ENCODE measurements around the gene SSBP2.

Gene SSBP2

GRCh38 chr5:81590498-81591384 is 160.2 kb downstream of the SSBP2 start:
- DNase-seq (ENCODE audit: low read depth in 2 of 2), result no peak

GRCh38 chr5:81579262-81579924 is 171.5 kb downstream of the SSBP2 start:
- no peak for DNase-seq (ENCODE audit: low read depth in 2 of 2)

GRCh38 chr5:81577091-81577490 is 173.8 kb downstream of the SSBP2 start:
- DNase-seq (ENCODE audit: low read depth in 2 of 2), result no peak

- DNase-seq (ENCODE audit: low read depth in 2 of 2), result no peak
These were observed 175.0 kb downstream of the SSBP2 start for GRCh38 chr5:81575924-81576323.

GRCh38 chr5:81572201-81572600 is 178.7 kb downstream of the SSBP2 start:
- no peak for DNase-seq (ENCODE audit: low read depth in 2 of 2)

GRCh38 chr5:81558188-81558587 is 192.7 kb downstream of the SSBP2 start:
- no peak for DNase-seq (ENCODE audit: low read depth in 2 of 2)

GRCh38 chr5:81556809-81557208 is 194.1 kb downstream of the SSBP2 start:
- DNase-seq (ENCODE audit: low read depth in 2 of 2), result no peak

GRCh38 chr5:81555865-81556264 is 195.0 kb downstream of the SSBP2 start:
- no peak for DNase-seq (ENCODE audit: low read depth in 2 of 2)

- no peak for DNase-seq (ENCODE audit: low read depth in 2 of 2)
These were observed 196.2 kb downstream of the SSBP2 start for GRCh38 chr5:81554647-81555046.

GRCh38 chr5:81553567-81554212 is 197.2 kb downstream of the SSBP2 start:
- no peak for DNase-seq (ENCODE audit: low read depth in 2 of 2)

GRCh38 chr5:81552852-81553566 is 197.9 kb downstream of the SSBP2 start:
- no peak for DNase-seq (ENCODE audit: low read depth in 2 of 2)

GRCh38 chr5:81549123-81549522 is 201.8 kb downstream of the SSBP2 start:
- no peak for DNase-seq (ENCODE audit: low read depth in 2 of 2)

GRCh38 chr5:81547001-81547400 is 203.9 kb downstream of the SSBP2 start:
- DNase-seq (ENCODE audit: low read depth in 2 of 2), result no peak

- DNase-seq (ENCODE audit: low read depth in 2 of 2), result no peak
These were observed 205.0 kb downstream of the SSBP2 start for GRCh38 chr5:81545911-81546310.

- no peak for DNase-seq (ENCODE audit: low read depth in 2 of 2)
These were observed 206.4 kb downstream of the SSBP2 start for GRCh38 chr5:81544351-81545018.

GRCh38 chr5:81542242-81542641 is 208.7 kb downstream of the SSBP2 start:
- no peak for DNase-seq (ENCODE audit: low read depth in 2 of 2)

GRCh38 chr5:81537905-81538547 is 212.9 kb downstream of the SSBP2 start:
- no peak for DNase-seq (ENCODE audit: low read depth in 2 of 2)

- DNase-seq (ENCODE audit: low read depth in 2 of 2), result no peak
These were observed 216.5 kb downstream of the SSBP2 start for GRCh38 chr5:81534441-81534840.

GRCh38 chr5:81533629-81534405 is 217.1 kb downstream of the SSBP2 start:
- no peak for DNase-seq (ENCODE audit: low read depth in 2 of 2)

GRCh38 chr5:81530919-81531318 is 220.0 kb downstream of the SSBP2 start:
- DNase-seq (ENCODE audit: low read depth in 2 of 2), result no peak

Measured in stimulated activated CD4-positive, alpha-beta T cell treated with anti-CD3 and anti-CD28 coated beads, Interleukin-1b, Interleukin-23, amount 100 ng/mL, for 1 hour (primary cell).